GM21423 (cell line): ENCODE data around the gene BCKDHB.

Experiments used
- ATAC-seq: cut with Tn5 transposase; IDR thresholded peaks from one replicate; pipeline ENCODE4 v1.9.1; 2021; ENCODE audit warnings: mild to moderate bottlenecking, moderate library complexity; ENCODE audit not compliant: unreplicated experiment

BCKDHB gene

DNA sequence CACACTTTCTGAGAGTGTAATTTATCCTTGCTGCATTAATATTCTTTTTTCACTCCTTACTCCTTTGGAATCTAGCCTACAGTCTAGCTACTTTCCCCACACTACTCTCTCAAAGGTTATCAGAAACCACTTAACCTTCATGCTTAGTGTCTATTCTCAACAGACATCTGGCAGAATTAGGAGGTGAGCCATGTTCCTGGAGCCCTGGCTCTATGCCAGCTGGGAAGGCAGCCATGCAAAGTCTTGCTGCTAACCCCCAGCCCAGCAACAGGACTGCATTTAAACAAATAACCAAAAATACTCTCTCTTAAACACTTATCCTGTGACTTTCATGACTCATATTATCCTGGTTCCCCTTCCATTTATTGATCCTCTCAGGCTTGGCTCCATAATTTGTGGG, 260.2 kb downstream of the BCKDHB start:
- ATAC-seq = no peak

DNA sequence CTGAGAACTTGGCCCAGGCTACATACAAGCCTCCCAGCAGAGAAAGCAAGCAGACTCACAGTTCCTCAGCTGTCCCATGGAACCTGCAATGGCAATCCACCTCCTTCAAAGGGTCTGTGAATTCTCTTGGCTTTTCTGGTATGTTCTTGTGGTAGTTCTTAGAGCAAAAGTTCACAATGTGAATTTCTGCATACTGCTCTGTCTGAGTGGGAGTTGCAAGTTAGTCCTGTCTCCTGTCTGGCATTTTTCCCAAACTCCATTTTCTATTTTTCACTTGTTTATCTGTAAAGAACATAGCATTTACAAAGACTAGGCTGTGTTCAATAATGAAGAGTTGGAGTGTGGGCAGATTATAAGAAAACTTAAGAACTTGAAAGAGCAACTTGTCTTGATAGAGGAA, 269.9 kb downstream of the BCKDHB start:
- ATAC-seq = no peak

DNA sequence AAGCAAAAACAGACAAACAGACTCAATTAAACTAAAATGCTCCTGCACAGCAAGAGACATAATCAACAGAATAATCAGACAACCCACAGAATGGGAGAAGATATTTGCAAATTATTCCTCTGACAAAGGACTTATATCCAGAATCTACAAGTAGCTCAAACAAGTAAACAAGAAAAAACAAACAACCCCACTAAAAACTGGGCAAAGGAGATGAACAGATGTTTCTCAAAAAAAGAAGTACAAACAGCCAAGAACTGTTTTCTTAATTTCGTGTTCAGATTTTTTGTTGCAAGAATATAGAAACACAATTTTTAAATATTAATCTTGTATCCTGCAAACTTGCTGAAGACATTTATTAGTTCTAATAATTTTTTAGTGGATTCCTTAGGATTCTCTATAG, 274.1 kb downstream of the BCKDHB start:
- ATAC-seq = no peak

DNA sequence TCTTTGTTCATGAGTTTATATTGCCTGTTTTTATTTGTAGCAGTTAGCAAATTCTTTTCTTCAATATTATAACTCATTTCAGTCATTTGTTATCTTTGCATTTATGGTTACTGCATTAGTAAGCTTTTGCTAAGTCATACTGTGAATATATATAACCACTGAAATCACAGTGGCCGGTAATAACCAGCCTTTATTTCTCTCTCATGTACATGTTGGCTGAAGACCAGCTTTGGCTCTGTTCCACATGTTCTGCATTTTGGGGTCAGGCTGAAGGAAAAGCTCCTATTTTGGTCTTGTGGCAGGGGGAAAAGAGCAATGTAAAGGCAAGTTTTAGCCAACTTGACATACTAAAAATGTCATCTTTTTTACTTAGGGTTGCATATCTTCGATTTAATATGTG, 276.3 kb downstream of the BCKDHB start:
- ATAC-seq = no peak

DNA sequence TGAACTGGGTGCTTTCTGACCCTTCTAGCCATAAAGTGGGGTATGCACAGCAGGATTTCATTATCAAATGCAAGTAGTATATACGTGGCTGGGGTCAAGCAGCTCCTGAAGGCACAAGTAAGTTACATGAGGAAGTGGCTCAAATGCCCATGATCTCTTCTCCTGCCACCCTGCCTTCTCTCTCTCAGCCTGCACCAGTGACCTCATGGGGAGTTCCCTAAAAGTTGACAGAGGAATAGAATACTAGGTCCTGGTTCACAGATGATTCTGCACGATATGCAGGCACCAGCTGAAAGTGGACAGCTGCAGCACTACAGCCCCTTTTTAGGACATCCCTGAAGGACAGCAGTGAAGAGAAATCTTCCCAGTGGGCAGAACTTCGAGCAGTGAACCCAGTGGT, 282.0 kb downstream of the BCKDHB start:
- no peak for ATAC-seq
